Fibroblast of lung (primary cell): ENCODE data around the gene DSCAML1.

ENCODE experiments used
- EZH2 ChIP-seq: IDR thresholded peaks from 2 replicates; pipeline ENCODE4 v1.5.1; 2012; ENCODE audit warnings: low read length, control low read depth, mild to moderate bottlenecking; ENCODE audit errors: missing control alignments
- TF ChIP-seq, protein P1 (sequence below), 2 donors: IDR thresholded peaks in 1 of 2; conservative IDR thresholded peaks in 1 of 2; 1 replicate in 1 of 2; 2 replicates in 1 of 2; pipeline ENCODE4 v1.5.1; 2011 to 2012; ENCODE audit warnings: low read length in 2 of 2, control low read depth in 1 of 2, inconsistent platforms in 1 of 2, low read depth in 1 of 2, mild to moderate bottlenecking in 1 of 2

DNA sequence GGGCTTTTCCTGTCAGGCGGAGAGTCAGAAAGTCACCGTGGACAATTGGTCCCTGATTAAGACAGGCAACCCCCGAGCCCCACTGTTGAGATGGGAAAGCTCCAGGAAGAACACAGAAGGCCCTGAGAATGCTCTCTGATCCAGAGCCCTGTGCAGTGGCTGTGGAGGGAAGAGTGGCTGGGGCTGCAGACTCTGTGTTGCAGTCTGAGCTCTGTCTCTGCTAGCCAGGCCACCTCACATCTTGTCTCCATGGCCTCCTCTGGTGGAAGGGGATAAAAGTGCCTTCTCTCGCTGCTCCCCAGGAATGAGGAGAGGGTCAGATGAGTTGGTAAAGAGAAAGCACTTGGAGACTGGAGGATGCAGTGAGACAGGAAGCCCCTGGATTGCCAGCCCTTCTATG lies 328.1 kb downstream of the DSCAML1 start:
- TF ChIP-seq, protein P1, sequence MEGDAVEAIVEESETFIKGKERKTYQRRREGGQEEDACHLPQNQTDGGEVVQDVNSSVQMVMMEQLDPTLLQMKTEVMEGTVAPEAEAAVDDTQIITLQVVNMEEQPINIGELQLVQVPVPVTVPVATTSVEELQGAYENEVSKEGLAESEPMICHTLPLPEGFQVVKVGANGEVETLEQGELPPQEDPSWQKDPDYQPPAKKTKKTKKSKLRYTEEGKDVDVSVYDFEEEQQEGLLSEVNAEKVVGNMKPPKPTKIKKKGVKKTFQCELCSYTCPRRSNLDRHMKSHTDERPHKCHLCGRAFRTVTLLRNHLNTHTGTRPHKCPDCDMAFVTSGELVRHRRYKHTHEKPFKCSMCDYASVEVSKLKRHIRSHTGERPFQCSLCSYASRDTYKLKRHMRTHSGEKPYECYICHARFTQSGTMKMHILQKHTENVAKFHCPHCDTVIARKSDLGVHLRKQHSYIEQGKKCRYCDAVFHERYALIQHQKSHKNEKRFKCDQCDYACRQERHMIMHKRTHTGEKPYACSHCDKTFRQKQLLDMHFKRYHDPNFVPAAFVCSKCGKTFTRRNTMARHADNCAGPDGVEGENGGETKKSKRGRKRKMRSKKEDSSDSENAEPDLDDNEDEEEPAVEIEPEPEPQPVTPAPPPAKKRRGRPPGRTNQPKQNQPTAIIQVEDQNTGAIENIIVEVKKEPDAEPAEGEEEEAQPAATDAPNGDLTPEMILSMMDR (conservative IDR thresholded peaks at IDR 0.05 in 1 of 2, IDR thresholded peaks at IDR 0.05 in 1 of 2; ENCODE audit: low read depth in 1 of 2, low read length in 2 of 2) = no peak
- no peak for TF ChIP-seq EZH2
